HG03354 (cell line): ENCODE results near the gene ZNF263.

Experiments used
- ATAC-seq: cut with Tn5 transposase; IDR thresholded peaks from one replicate; pipeline ENCODE4 v1.9.1; 2021; ENCODE audit warnings: mild to moderate bottlenecking; ENCODE audit not compliant: unreplicated experiment, poor library complexity, severe bottlenecking

The ZNF263 gene

GRCh38 chr16:3282730-3283542 is at the start of gene ZNF263:
Gene ZNF263 (plus strand): TSS chr16:3283491. CDS start chr16:3283819, 328 bp downstream.
- ATAC-seq = peak; percentile 86

GRCh38 chr16:3234543-3234856 is 48.8 kb upstream of the ZNF263 start:
- ATAC-seq = no peak

GRCh38 chr16:3234857-3235561 is 48.3 kb upstream of the ZNF263 start, which contains the start of gene ZNF200:
Gene ZNF200 (minus strand): TSS chr16:3235158. CDS start chr16:3233755, 1,403 bp downstream.
- ATAC-seq = peak; percentile 93

GRCh38 chr16:3235856-3236669 is 47.2 kb upstream of the ZNF263 start:
- no peak for ATAC-seq

- no peak for ATAC-seq
Measured at GRCh38 chr16:3241761-3242160, 41.5 kb upstream of the ZNF263 start.

GRCh38 chr16:3242709-3243108 is 40.6 kb upstream of the ZNF263 start:
- ATAC-seq = no peak

GRCh38 chr16:3243882-3244281 is 39.4 kb upstream of the ZNF263 start:
- ATAC-seq = no peak

GRCh38 chr16:3246002-3246401 is 37.3 kb upstream of the ZNF263 start:
- ATAC-seq = no peak

- no peak for ATAC-seq
Measured at GRCh38 chr16:3246876-3247275, 36.4 kb upstream of the ZNF263 start.

- ATAC-seq = no peak
Measured at GRCh38 chr16:3248596-3248995, 34.7 kb upstream of the ZNF263 start.

- no peak for ATAC-seq
Measured at GRCh38 chr16:3249020-3249419, 34.3 kb upstream of the ZNF263 start.

- ATAC-seq = no peak
Measured at GRCh38 chr16:3249451-3249850, 33.8 kb upstream of the ZNF263 start.

GRCh38 chr16:3252967-3253366 is 30.3 kb upstream of the ZNF263 start:
- no peak for ATAC-seq

GRCh38 chr16:3254309-3254708 is 29.0 kb upstream of the ZNF263 start:
- no peak for ATAC-seq

- no peak for ATAC-seq
Measured at GRCh38 chr16:3256146-3256865, 27.0 kb upstream of the ZNF263 start, which contains the start of gene MEFV. Gene MEFV (minus strand): TSS chr16:3256633. CDS start chr16:3256587, 46 bp downstream.

GRCh38 chr16:3256866-3257465 is 26.3 kb upstream of the ZNF263 start:
- ATAC-seq = no peak

GRCh38 chr16:3259836-3260235 is 23.5 kb upstream of the ZNF263 start:
- no peak for ATAC-seq

GRCh38 chr16:3262517-3262916 is 20.8 kb upstream of the ZNF263 start:
- ATAC-seq = no peak
